Ovary (tissue), 3 donors: ENCODE measurements around the gene RAP2B.

Experiments
- CTCF ChIP-seq, 3 donors: fragments of 450-650 bp in 2 of 3; fragments of 200-600 bp in 1 of 3; IDR thresholded peaks; one replicate each; pipeline versions ENCODE4 v1.5.1 to v1.8.0; 2016 to 2022; ENCODE audit warnings: antibody characterized with exemption in 3 of 3, mild to moderate bottlenecking in 1 of 3
- POLR2A ChIP-seq: fragments of 450-650 bp; IDR thresholded peaks from one replicate; pipeline ENCODE4 v1.6.1; 2017; ENCODE audit warnings: antibody characterized with exemption, mild to moderate bottlenecking, moderate library complexity
- donor health status: DM: no; HTN: no; CAD: no.

GRCh38 chr3:153215966-153216365, 53.9 kb downstream of the RAP2B start:
- TF ChIP-seq POLR2A, result no peak
- TF ChIP-seq CTCF (IDR thresholded peaks at IDR 0.05), result no peak
